Measurements from ENCODE around the gene SLC17A3.

The SLC17A3 gene

DNA sequence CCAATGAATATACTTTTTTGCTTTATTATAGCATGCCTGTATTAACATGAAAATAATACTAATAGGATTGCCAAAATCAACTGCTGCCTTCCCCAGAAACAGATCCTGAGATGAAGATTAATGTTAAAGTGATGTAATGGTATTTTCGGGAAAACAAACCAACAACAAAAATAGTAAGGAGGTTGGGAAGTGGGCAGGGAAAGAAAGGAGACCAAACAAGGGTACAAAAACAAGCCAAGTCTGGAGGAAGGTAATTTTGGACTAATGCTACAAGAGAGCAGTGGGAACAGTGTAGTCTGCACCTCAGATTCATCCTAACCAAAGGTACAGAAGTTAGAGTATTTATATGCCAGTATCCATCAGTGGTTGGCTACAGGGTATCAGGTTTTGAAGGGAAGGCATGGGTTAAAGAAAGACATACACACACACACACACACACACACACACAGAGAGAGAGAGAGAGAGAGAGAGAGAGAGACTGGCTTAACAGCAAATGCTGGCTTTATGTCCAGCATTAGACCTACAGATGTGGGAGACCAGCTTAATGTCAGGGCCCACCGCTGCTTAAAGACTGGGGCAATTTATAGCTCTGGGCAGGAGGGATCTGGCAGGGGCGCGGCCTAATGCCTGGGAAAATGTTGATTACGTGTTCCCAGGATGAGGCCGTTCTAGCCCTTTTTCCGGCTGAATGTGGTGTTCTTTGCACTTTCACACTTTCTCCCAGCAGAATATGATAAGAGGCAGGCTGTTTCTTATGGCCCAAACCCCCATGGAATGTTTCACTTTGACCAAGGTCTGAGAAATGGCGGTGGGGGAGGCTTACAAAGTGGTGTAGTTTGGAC is 38.4 kb downstream of the SLC17A3 start:
- no peaks in the 10 kb centered on the region for H3K36me3 Mint-ChIP-seq (ENCODE audit: low read depth)
- no peaks in the 10 kb centered on the region for H3K9me3 Mint-ChIP-seq
- H3K4me3 Mint-ChIP-seq, result no peak overlapping the region
- peaks cover 39% of the 10 kb centered on the region for H3K27me3 Mint-ChIP-seq
- DNase-seq, result no peak
- H3K4me1 Mint-ChIP-seq (ENCODE audit: low read depth), result no peaks in the 10 kb centered on the region
- no peak overlapping the region for H3K27ac Mint-ChIP-seq

- DNase-seq, result no peak
- Mint-ChIP-seq H3K27me3 (peaks cover 34% of the 10 kb centered on the region), H3K9me3 (no peaks in the 10 kb centered on the region), H3K27ac (no peak overlapping the region), H3K4me3 (no peak overlapping the region), H3K36me3 (ENCODE audit: low read depth) (no peaks in the 10 kb centered on the region), H3K4me1 (ENCODE audit: low read depth) (peaks cover 2% of the 10 kb centered on the region)
These were observed 39.1 kb downstream of the SLC17A3 start for GRCh38 chr6:25834950-25835349.

DNA sequence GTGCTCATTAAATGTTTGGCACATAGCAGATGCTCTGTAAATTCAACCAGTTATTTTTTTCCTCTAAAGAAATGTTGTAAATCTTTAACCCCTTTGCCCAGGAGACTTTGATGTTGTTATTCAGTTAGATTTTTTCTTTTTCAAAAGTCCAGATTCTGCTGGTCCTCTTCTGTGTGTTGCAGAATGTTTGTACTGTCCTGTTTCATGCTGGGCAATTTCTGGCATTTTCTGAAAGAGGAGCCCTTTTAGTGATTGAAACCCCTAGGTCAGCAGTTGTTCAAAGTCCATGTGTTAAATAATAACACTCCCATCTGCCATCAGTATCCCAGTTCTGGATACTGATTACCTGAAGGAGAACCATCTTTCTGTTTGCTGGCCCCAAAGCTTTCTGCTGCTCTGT is 40.9 kb downstream of the SLC17A3 start:
- no peaks in the 10 kb centered on the region for H3K9me3 Mint-ChIP-seq
- no peaks in the 10 kb centered on the region for H3K36me3 Mint-ChIP-seq (ENCODE audit: low read depth)
- peaks cover 8% of the 10 kb centered on the region for H3K4me1 Mint-ChIP-seq (ENCODE audit: low read depth)
- no peak overlapping the region for H3K4me3 Mint-ChIP-seq
- no peak for DNase-seq
- H3K27ac Mint-ChIP-seq, result no peak overlapping the region
- peaks cover 32% of the 10 kb centered on the region for H3K27me3 Mint-ChIP-seq

GRCh38 chr6:25832670-25833069 is 41.4 kb downstream of the SLC17A3 start:
- Mint-ChIP-seq H3K27me3 (peaks cover 36% of the 10 kb centered on the region), H3K36me3 (ENCODE audit: low read depth) (no peaks in the 10 kb centered on the region), H3K9me3 (no peaks in the 10 kb centered on the region), H3K27ac (no peak overlapping the region), H3K4me3 (no peak overlapping the region), H3K4me1 (ENCODE audit: low read depth) (peaks cover 8% of the 10 kb centered on the region)
- no peak for DNase-seq

- Mint-ChIP-seq H3K4me3 (no peak overlapping the region), H3K27me3 (peaks cover 40% of the 10 kb centered on the region), H3K36me3 (ENCODE audit: low read depth) (no peaks in the 10 kb centered on the region), H3K4me1 (ENCODE audit: low read depth) (peaks cover 8% of the 10 kb centered on the region), H3K27ac (no peak overlapping the region), H3K9me3 (no peaks in the 10 kb centered on the region)
- no peak for DNase-seq
These were observed 41.8 kb downstream of the SLC17A3 start for GRCh38 chr6:25832307-25832662.

GRCh38 chr6:25831532-25832306 is 42.3 kb downstream of the SLC17A3 start, which contains the start of gene SLC17A1:
Gene SLC17A1, minus strand, starts transcription at chr6:25832052. Its CDS starts 1,495 bp downstream, at chr6:25830557.
- Mint-ChIP-seq H3K4me3 (no peak within 1 kb of the TSS), H3K4me1 (ENCODE audit: low read depth) (peaks cover 8% of the 10 kb centered on the region), H3K9me3 (no peaks in the 10 kb centered on the region), H3K27ac (no peak within 1 kb of the TSS), H3K36me3 (ENCODE audit: low read depth) (no peaks in the 10 kb centered on the region), H3K27me3 (peaks cover 40% of the 10 kb centered on the region)
- DNase-seq, result no peak

- Mint-ChIP-seq H3K27me3 (peaks cover 45% of the 10 kb centered on the region), H3K9me3 (peaks cover 7% of the 10 kb centered on the region), H3K4me1 (ENCODE audit: low read depth) (peaks cover 8% of the 10 kb centered on the region)
These were observed 43.6 kb downstream of the SLC17A3 start for GRCh38 chr6:25830458-25830857.

GRCh38 chr6:25829375-25829774 is 44.7 kb downstream of the SLC17A3 start:
- H3K27ac Mint-ChIP-seq, result no peak overlapping the region
- peaks cover 9% of the 10 kb centered on the region for H3K9me3 Mint-ChIP-seq
- no peak overlapping the region for H3K4me3 Mint-ChIP-seq
- no peak for DNase-seq
- peaks cover 8% of the 10 kb centered on the region for H3K4me1 Mint-ChIP-seq (ENCODE audit: low read depth)
- H3K36me3 Mint-ChIP-seq (ENCODE audit: low read depth), result no peaks in the 10 kb centered on the region
- peaks cover 50% of the 10 kb centered on the region for H3K27me3 Mint-ChIP-seq

More at GRCh38 chr6:25830458-25830857, 43.6 kb downstream of the SLC17A3 start:
- Mint-ChIP-seq H3K36me3 (ENCODE audit: low read depth) (no peaks in the 10 kb centered on the region), H3K4me3 (no peak overlapping the region), H3K27ac (no peak overlapping the region)
- DNase-seq, result no peak

GRCh38 chr6:25821341-25821740 is 52.7 kb downstream of the SLC17A3 start:
- no peak overlapping the region for H3K27ac Mint-ChIP-seq
- no peaks in the 10 kb centered on the region for H3K36me3 Mint-ChIP-seq (ENCODE audit: low read depth)
- H3K27me3 Mint-ChIP-seq, result peaks cover 36% of the 10 kb centered on the region
- no peak overlapping the region for H3K4me3 Mint-ChIP-seq
- DNase-seq, result no peak
- peaks cover 8% of the 10 kb centered on the region for H3K9me3 Mint-ChIP-seq
- peaks cover 5% of the 10 kb centered on the region for H3K4me1 Mint-ChIP-seq (ENCODE audit: low read depth)

GRCh38 chr6:25816252-25816651 is 57.8 kb downstream of the SLC17A3 start:
- H3K4me3 Mint-ChIP-seq, result no peak overlapping the region
- no peak overlapping the region for H3K27ac Mint-ChIP-seq
- peaks cover 17% of the 10 kb centered on the region for H3K27me3 Mint-ChIP-seq
- H3K9me3 Mint-ChIP-seq, result no peaks in the 10 kb centered on the region
- H3K4me1 Mint-ChIP-seq (ENCODE audit: low read depth), result peaks cover under 1% of the 10 kb centered on the region
- no peak for DNase-seq
- H3K36me3 Mint-ChIP-seq (ENCODE audit: low read depth), result no peaks in the 10 kb centered on the region

DNA sequence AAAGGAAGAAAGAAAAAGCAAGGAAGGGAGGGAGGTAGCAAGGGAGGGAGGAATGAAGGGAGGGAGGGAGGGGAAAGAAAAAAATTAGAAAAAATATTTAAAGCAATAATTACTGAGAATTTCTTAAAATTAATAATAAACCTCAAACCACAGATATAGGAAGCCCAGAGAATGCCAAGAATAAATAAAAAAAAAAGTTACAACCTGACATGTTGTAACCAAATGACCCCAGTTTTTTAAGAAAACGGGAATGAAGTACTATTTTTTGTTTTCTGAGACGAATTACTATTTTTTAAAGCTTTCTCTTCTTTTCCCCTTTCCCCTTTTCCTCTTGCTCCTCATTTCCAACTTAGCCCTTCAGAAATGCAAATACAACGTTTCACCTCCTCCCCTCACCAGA is 58.8 kb downstream of the SLC17A3 start:
- Mint-ChIP-seq H3K4me1 (ENCODE audit: low read depth) (no peaks in the 10 kb centered on the region), H3K4me3 (no peak overlapping the region), H3K9me3 (no peaks in the 10 kb centered on the region), H3K27me3 (peaks cover 17% of the 10 kb centered on the region), H3K36me3 (ENCODE audit: low read depth) (no peaks in the 10 kb centered on the region), H3K27ac (no peak overlapping the region)
- no peak for DNase-seq

DNA sequence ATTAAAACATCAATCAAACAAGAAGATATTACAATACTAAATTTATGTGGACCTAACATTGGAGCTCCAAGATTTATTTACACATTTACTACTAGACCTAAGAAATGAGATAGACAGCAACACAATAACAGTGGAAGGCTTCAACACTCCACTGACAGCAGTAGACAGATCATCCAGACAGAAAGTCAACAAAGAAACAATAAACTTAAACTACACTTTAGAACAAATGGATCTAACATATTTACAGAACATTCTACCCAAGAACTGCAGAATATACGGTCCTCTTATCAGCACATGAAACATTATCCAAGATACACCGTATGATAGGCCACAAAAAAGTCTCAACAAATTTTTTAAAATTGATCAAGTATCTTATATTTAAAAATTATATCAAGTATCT is 69.2 kb downstream of the SLC17A3 start:
- Mint-ChIP-seq H3K36me3 (ENCODE audit: low read depth) (no peaks in the 10 kb centered on the region), H3K4me1 (ENCODE audit: low read depth) (no peaks in the 10 kb centered on the region), H3K27me3 (peaks cover 59% of the 10 kb centered on the region), H3K4me3 (no peak overlapping the region), H3K9me3 (no peaks in the 10 kb centered on the region), H3K27ac (no peak overlapping the region)
- DNase-seq, result no peak

DNA sequence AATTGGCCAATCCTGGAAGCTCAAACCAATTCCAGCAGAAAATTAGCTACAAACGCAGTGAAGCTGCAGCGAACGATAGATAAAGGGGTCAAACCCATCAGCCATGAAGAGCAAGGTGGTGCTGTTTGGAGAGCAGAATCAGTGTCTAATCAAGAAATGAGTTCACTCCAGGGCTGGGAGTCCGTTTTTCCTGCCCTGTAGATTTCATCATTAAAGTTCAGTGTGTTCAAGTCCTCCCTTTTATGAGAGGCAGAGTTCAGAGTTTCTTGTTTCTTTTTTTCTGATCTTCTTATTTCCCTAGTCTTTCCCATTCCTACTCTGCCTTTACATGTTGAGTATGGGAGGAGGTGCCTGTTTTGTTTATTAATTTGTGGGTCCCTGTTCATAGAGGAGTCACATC is 72.6 kb downstream of the SLC17A3 start:
- H3K27ac Mint-ChIP-seq, result no peak overlapping the region
- peaks cover 48% of the 10 kb centered on the region for H3K27me3 Mint-ChIP-seq
- no peaks in the 10 kb centered on the region for H3K9me3 Mint-ChIP-seq
- DNase-seq, result no peak
- no peaks in the 10 kb centered on the region for H3K36me3 Mint-ChIP-seq (ENCODE audit: low read depth)
- no peak overlapping the region for H3K4me3 Mint-ChIP-seq
- H3K4me1 Mint-ChIP-seq (ENCODE audit: low read depth), result no peaks in the 10 kb centered on the region

Data from activated T-cell treated with anti-CD3 and anti-CD28 coated beads, Interleukin-2, amount 50 U/mL, for 24 hours (primary cell).